ENCODE results near the gene ZNF319.

DNA sequence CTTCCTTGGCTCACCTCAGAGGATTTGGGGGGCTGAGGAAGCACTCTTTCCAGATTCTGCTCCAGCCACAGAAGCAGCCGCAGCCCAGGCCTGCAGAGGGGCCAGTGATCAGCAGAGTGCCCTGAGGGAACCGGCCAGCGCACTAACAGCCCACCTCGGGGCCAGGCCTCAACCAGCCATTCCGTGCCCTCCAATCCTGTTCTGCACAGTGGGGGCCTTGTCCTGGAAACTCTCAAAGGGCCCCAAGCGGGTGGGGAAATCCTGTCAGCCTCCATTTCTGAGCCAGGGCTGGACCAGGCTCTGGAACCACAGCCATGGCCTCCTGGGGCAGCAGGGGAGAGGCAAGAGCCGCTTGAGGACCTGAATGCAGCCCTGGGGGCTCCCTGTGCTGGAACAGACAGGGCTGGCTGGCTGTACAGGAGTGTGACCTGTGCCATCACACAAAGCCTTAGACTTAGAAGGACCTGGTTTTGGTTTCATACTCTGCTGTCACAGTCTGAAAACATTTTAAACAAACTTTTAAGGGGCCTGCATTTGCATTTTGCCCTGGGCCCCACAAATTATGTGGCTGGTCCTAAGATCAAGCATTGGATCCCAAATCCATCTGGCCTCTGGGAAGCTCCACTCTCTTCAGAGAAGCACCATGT, 39.5 kb downstream of the ZNF319 start:
- TF ChIP-seq GATA2 (IDR thresholded peaks at IDR 0.05; ENCODE audit: low read depth, low read length): no peak
- TF ChIP-seq GATA3 (IDR thresholded peaks at IDR 0.05; ENCODE audit: low read depth, low read length): no peak

Data from SH-SY5Y (cell line).